K562 (cell line): Measurements from ENCODE around the gene MLH1. TPM values are rescaled to one million over a fixed set of nuclear protein-coding genes. Genes with fewer than 3 reads are reported as not detected.

Experiments used
- CBFB ChIP-seq: sonication (generic); formaldehyde crosslinking; IDR thresholded peaks from 2 replicates; pipeline ENCODE4 v1.4.0; 2020; ENCODE audit warnings: mild to moderate bottlenecking, missing genetic modification reagents
- CHD7 ChIP-seq: fragments of 200-600 bp; sonication (generic); IDR thresholded peaks from one replicate; pipeline ENCODE4 v1.6.1; 2012; ENCODE audit warnings: mild to moderate bottlenecking, low read depth, low read length, inconsistent platforms
- DPF2 ChIP-seq: fragments of 450-650 bp; IDR thresholded peaks from 2 replicates; pipeline ENCODE4 v1.6.1; 2016
- ILK ChIP-seq: fragments of 450-650 bp; IDR thresholded peaks from 2 replicates; pipeline ENCODE4 v1.6.1; 2016; ENCODE audit warnings: missing genetic modification characterization, low read depth, mild to moderate bottlenecking, missing compliant biosample characterization, moderate library complexity, borderline replicate concordance
- KAT2B ChIP-seq: IDR thresholded peaks from one replicate; pipeline ENCODE4 v1.6.1; 2012; ENCODE audit warnings: low read depth, mild to moderate bottlenecking, control low read depth, inconsistent platforms, low read length, moderate library complexity
- MYBL2 ChIP-seq, 2 experiments: fragments of 450-650 bp in 1 of 2; sonication (generic) in 1 of 2; formaldehyde crosslinking in 1 of 2; IDR thresholded peaks; 2 replicates each; pipeline versions ENCODE4 v1.6.1 to v1.8.1; 2017 to 2022; ENCODE audit warnings: borderline replicate concordance in 1 of 2, inconsistent platforms in 1 of 2, low read depth in 1 of 2, mild to moderate bottlenecking in 1 of 2, missing genetic modification reagents in 1 of 2, moderate library complexity in 1 of 2
- PTRF ChIP-seq: fragments of 450-650 bp; IDR thresholded peaks from 2 replicates; pipeline ENCODE4 v1.6.1; 2016; ENCODE audit warnings: mild to moderate bottlenecking, missing genetic modification characterization, missing compliant biosample characterization
- PYGO2 ChIP-seq: fragments of 450-650 bp; IDR thresholded peaks from 2 replicates; pipeline ENCODE4 v1.6.1; 2016; ENCODE audit warnings: mild to moderate bottlenecking, missing genetic modification characterization, moderate library complexity, missing compliant biosample characterization
- RBBP5 ChIP-seq: fragments of 200-600 bp; sonication (generic); IDR thresholded peaks from 2 replicates; pipeline ENCODE4 v1.6.1; 2012; ENCODE audit warnings: borderline replicate concordance, mild to moderate bottlenecking, low read length, control low read depth, inconsistent platforms; ENCODE audit not compliant: insufficient read depth, poor library complexity, severe bottlenecking
- RNF2 ChIP-seq: sonication (generic); IDR thresholded peaks from 2 replicates; pipeline ENCODE4 v1.6.1; 2016
- SRSF7 ChIP-seq: fragments of 200-400 bp; formaldehyde crosslinking; optimal IDR thresholded peaks from 2 replicates; pipeline ENCODE3; 2017; ENCODE audit warnings: mild to moderate bottlenecking, low read depth, low read length
- TGIF2 ChIP-seq: sonication (generic); formaldehyde crosslinking; IDR thresholded peaks from 2 replicates; pipeline ENCODE4 v1.8.1; 2022; ENCODE audit warnings: mild to moderate bottlenecking, missing genetic modification reagents, moderate library complexity
- XRCC4 ChIP-seq: IDR thresholded peaks from one replicate; pipeline ENCODE4 v1.6.1; 2011; ENCODE audit not compliant: insufficient read depth, insufficient read length; ENCODE audit errors: extremely low read depth
- ZC3H8 ChIP-seq: fragments of 450-650 bp; IDR thresholded peaks from 2 replicates; pipeline ENCODE4 v1.6.1; 2017
- ZNF134 ChIP-seq: fragments of 250-450 bp; sonication (Bioruptor Pico); conservative IDR thresholded peaks from 2 replicates; pipeline ENCODE4 v1.4.0; 2020
- ZNF174 ChIP-seq: fragments of 250-450 bp; sonication (Bioruptor Pico); IDR thresholded peaks from 2 replicates; pipeline ENCODE4 v1.4.0; 2020; ENCODE audit warnings: mild to moderate bottlenecking
- ZNF583 ChIP-seq: fragments of 250-450 bp; sonication (Bioruptor Pico); IDR thresholded peaks from 2 replicates; pipeline ENCODE4 v1.4.0; 2020
- polyA plus RNA-seq, 8 experiments: library from polyadenylated mRNA; depleted of rRNA in 4 of 8; stranded (reverse) in 5 of 8; unstranded in 3 of 8; fragments of >200 nt; fragmentation: Nextera tagmentation in 2 of 8; fragmentation: Illumina TruSeq in 1 of 8; extraction: Ambion mirVana in 2 of 8; extraction: Trizol in 1 of 8; gene quantifications; 2 replicates each; pipeline versions ENCODE4 v1.2.1 to v1.2.3, GENCODE V29; 2011 to 2014; ENCODE audit warnings: inconsistent platforms in 1 of 8, missing spikeins in 1 of 8
- total RNA-seq, 7 experiments: library from RNA; depleted of rRNA in 6 of 7; stranded (reverse); fragments of >200 nt in 6 of 7; fragmentation: Illumina TruSeq in 2 of 7; extraction: Trizol in 2 of 7; gene quantifications; 2 replicates each; pipeline versions ENCODE4 v1.2.1 to v1.2.3, GENCODE V29; 2011 to 2021; ENCODE audit warnings: low replicate concordance in 1 of 7

MLH1 gene
- total and polyA plus RNA-seq, 9 of the 15 experiments (the other 6 are each of a cell fraction or from before 2014, with no cell fraction given) = 76.4 to 155 (median 117) TPM

- TF ChIP-seq CHD7 (no peak), ZNF174 (CRISPR knock-in tag) (no peak), ZC3H8 (no peak), DPF2 (peak; percentile 7; the same call in 1 of the 2 replicates), RBBP5 (no peak), RNF2 (peak; percentile 38; the same call in 1 of the 2 replicates), SRSF7 (no peak), PTRF (no peak), MYBL2 (IDR thresholded peaks at IDR 0.05; ENCODE audit: low read depth) (peak; percentile 90), MYBL2 (CRISPR knock-in tag; IDR thresholded peaks at IDR 0.05; ENCODE audit: borderline replicate concordance) (no peak), TGIF2 (CRISPR knock-in tag) (no peak), ZNF583 (CRISPR knock-in tag) (peak; percentile 83), PYGO2 (tag) (0 out of 2 replicates have a peak, but pooled peaks have one; percentile 27), ZNF134 (CRISPR knock-in tag) (0 out of 2 replicates have a peak, but pooled peaks have one; percentile 24), XRCC4 (no peak), CBFB (peak; percentile 66; the same call in 1 of the 2 replicates), ILK (no peak), KAT2B (no peak)
Measured at GRCh38 chr3:36993326-36994283, at the start of gene MLH1 (continued).
